HepG2 (cell line): ENCODE measurements around the gene CCT5. TPM values are rescaled to one million over a fixed set of nuclear protein-coding genes. Genes with fewer than 3 reads are reported as not detected.
A peak's percentile ranks its signal among the peaks of the same experiment; 100 is the strongest.

ENCODE experiments used
- ARNT2 ChIP-seq: sonication (generic); formaldehyde crosslinking; IDR thresholded peaks from 2 replicates; pipeline ENCODE4 v1.8.0; 2022; ENCODE audit warnings: mild to moderate bottlenecking, low read depth, missing genetic modification reagents, moderate library complexity
- BCL6 ChIP-seq: IDR thresholded peaks from 2 replicates; pipeline ENCODE4 v1.6.1; 2016; ENCODE audit warnings: missing genetic modification reagents, missing compliant biosample characterization
- DMTF1 ChIP-seq: sonication (generic); formaldehyde crosslinking; IDR thresholded peaks from 2 replicates; pipeline ENCODE4 v1.4.0; 2020; ENCODE audit warnings: mild to moderate bottlenecking, missing genetic modification reagents
- ELF4 ChIP-seq: sonication (generic); formaldehyde crosslinking; IDR thresholded peaks from 2 replicates; pipeline ENCODE4 v1.5.0; 2020; ENCODE audit warnings: missing genetic modification reagents, mild to moderate bottlenecking, moderate library complexity, borderline replicate concordance
- GPBP1L1 ChIP-seq: sonication (generic); formaldehyde crosslinking; IDR thresholded peaks from 2 replicates; pipeline ENCODE4 v1.5.0; 2020; ENCODE audit warnings: mild to moderate bottlenecking, missing genetic modification reagents
- HNRNPH1 ChIP-seq: fragments of 200-400 bp; formaldehyde crosslinking; optimal IDR thresholded peaks from 2 replicates; pipeline ENCODE3; 2017; ENCODE audit warnings: mild to moderate bottlenecking, low read depth, low read length
- IRF2 ChIP-seq: IDR thresholded peaks from 2 replicates; pipeline ENCODE4 v1.6.1; 2018; ENCODE audit warnings: missing genetic modification reagents, missing compliant biosample characterization
- JARID2 ChIP-seq: sonication (generic); formaldehyde crosslinking; IDR thresholded peaks from 2 replicates; pipeline ENCODE4 v1.8.1; 2023; ENCODE audit warnings: missing genetic modification reagents, inconsistent platforms; ENCODE audit not compliant: insufficient replicate concordance
- MLX ChIP-seq: IDR thresholded peaks from 2 replicates; pipeline ENCODE4 v1.6.1; 2016
- NPAS2 ChIP-seq: sonication (generic); formaldehyde crosslinking; IDR thresholded peaks from 2 replicates; pipeline ENCODE4 v1.8.0; 2022; ENCODE audit warnings: mild to moderate bottlenecking, missing genetic modification reagents, borderline replicate concordance
- PCBP1 ChIP-seq: fragments of 200-400 bp; formaldehyde crosslinking; IDR thresholded peaks from 2 replicates; pipeline ENCODE4 v1.6.1; 2017; ENCODE audit warnings: mild to moderate bottlenecking, low read depth, low read length, borderline replicate concordance
- SIN3B ChIP-seq: fragments of 150-350 bp; IDR thresholded peaks from 2 replicates; pipeline ENCODE4 v1.6.1; 2014; ENCODE audit warnings: low read length
- SP2 ChIP-seq: sonication (generic); formaldehyde crosslinking; IDR thresholded peaks from 2 replicates; pipeline ENCODE4 v1.5.1; 2020; ENCODE audit warnings: mild to moderate bottlenecking, missing genetic modification reagents
- SRF ChIP-seq: IDR thresholded peaks from 2 replicates; pipeline ENCODE4 v1.6.1; 2011; ENCODE audit warnings: mild to moderate bottlenecking, low read depth, low read length, moderate library complexity
- ZNF335 ChIP-seq: sonication (generic); formaldehyde crosslinking; IDR thresholded peaks from 2 replicates; pipeline ENCODE4 v1.4.0; 2020; ENCODE audit warnings: missing genetic modification reagents
- ZNF382 ChIP-seq: sonication (generic); formaldehyde crosslinking; IDR thresholded peaks from 2 replicates; pipeline ENCODE4 v1.5.0; 2020; ENCODE audit warnings: missing genetic modification reagents, mild to moderate bottlenecking, borderline replicate concordance
- ZNF451 ChIP-seq: sonication (generic); formaldehyde crosslinking; IDR thresholded peaks from 2 replicates; pipeline ENCODE4 v1.5.0; 2020; ENCODE audit warnings: mild to moderate bottlenecking, missing genetic modification reagents
- ZNF646 ChIP-seq: sonication (generic); formaldehyde crosslinking; IDR thresholded peaks from 2 replicates; pipeline ENCODE4 v1.9.0; 2021; ENCODE audit warnings: mild to moderate bottlenecking, missing genetic modification reagents
- polyA plus RNA-seq, 8 experiments: library from polyadenylated mRNA; depleted of rRNA in 3 of 8; stranded (reverse) in 7 of 8; unstranded in 1 of 8; fragments of >200 nt; fragmentation: Illumina TruSeq in 4 of 8; extraction: Trizol in 4 of 8; gene quantifications; 2 replicates each; pipeline versions ENCODE4 v1.2.1 to v1.2.3, GENCODE V29; 2011 to 2016; ENCODE audit warnings: low read depth in 4 of 8, missing spikeins in 1 of 8, mixed read lengths in 1 of 8; ENCODE audit not compliant: insufficient read depth in 1 of 8
- total RNA-seq, 5 experiments: library from RNA; depleted of rRNA; stranded (reverse); fragments of >200 nt; fragmentation: Illumina TruSeq; extraction: Trizol; gene quantifications; 2 replicates each; pipeline ENCODE4 v1.2.3, GENCODE V29; 2016; ENCODE audit warnings: low read depth in 1 of 5

CCT5 gene
- total and polyA plus RNA-seq, 2 of the 13 experiments (the other 11 are each of a cell fraction or from before 2014, with no cell fraction given) = 319 to 708 TPM

- TF ChIP-seq ZNF646 (CRISPR knock-in tag) (no peak), SRF (no peak), IRF2 (CRISPR knock-in tag) (peak; percentile 59; the same call in 1 of the 2 replicates), HNRNPH1 (no peak), SP2 (CRISPR knock-in tag) (peak; percentile 60), GPBP1L1 (CRISPR knock-in tag) (no peak), ELF4 (CRISPR knock-in tag) (no peak), BCL6 (peak; percentile 37), ARNT2 (CRISPR knock-in tag) (peak; percentile 66), ZNF451 (CRISPR knock-in tag) (peak; percentile 69; the same call in 1 of the 2 replicates), JARID2 (no peak), SIN3B (peak; percentile 32; the same call in 1 of the 2 replicates), PCBP1 (0 out of 2 replicates have a peak, but pooled peaks have one; percentile 56), NPAS2 (CRISPR knock-in tag) (no peak), MLX (CRISPR knock-in tag) (0 out of 2 replicates have a peak, but pooled peaks have one; percentile 25), ZNF335 (CRISPR knock-in tag) (peak; percentile 84; the same call in 1 of the 2 replicates), DMTF1 (CRISPR knock-in tag) (no peak), ZNF382 (CRISPR knock-in tag) (no peak)
Observed at GRCh38 chr5:10249948-10250805, at the start of gene CCT5 (continued).
